ENCODE measurements around the gene CAMTA1. TPM values are rescaled to one million over a fixed set of nuclear protein-coding genes. Genes with fewer than 3 reads are reported as not detected.

Gene CAMTA1
- total RNA-seq, 1 experiment from 2014 or later = 85.2 TPM

GRCh38 chr1:6833804-6834203 is 48.5 kb downstream of the CAMTA1 start:
- no TSS peak for BruUV-seq (replicated peaks)
- Histone ChIP-seq H3K4me1 (ENCODE audit: insufficient read depth, low read length, poor library complexity, severe bottlenecking) (peaks cover 3% of the 10 kb centered on the region), H3K9me3 (ENCODE audit: low read depth, low read length, poor library complexity, severe bottlenecking) (no peaks in the 10 kb centered on the region), H3K27me3 (replicated peaks; ENCODE audit: insufficient read depth, low read depth, low read length, poor library complexity) (no peaks in the 10 kb centered on the region), H3K36me3 (ENCODE audit: insufficient read depth, low read length, poor library complexity, severe bottlenecking) (no peaks in the 10 kb centered on the region), H3K4me3 (ENCODE audit: low read depth, low read length, poor library complexity, severe bottlenecking) (no peak overlapping the region), H3K27ac (ENCODE audit: low read depth, low read length, poor library complexity, severe bottlenecking) (no peak overlapping the region)
- ChIA-PET CTCF (interaction anchor here (0.6 kb wide), 1 partner anchor 75 kb away, joined by 4 read pairs; no protein-coding TSS in a partner anchor), POLR2A (ENCODE audit: low non-redundant PET) (no interaction called here)
- no peak for DNase-seq (ENCODE audit: low spot score)
- TF ChIP-seq EZH2 (IDR thresholded peaks at IDR 0.05; ENCODE audit: borderline replicate concordance, low read depth, low read length, poor library complexity, severe bottlenecking) = no peak
- no peak for TF ChIP-seq CTCF (conservative IDR thresholded peaks at IDR 0.05; ENCODE audit: low read depth, low read length)
- intact Hi-C loops (cut with micrococcal nuclease; ENCODE audit: unreplicated experiment) = no loop called here

- no peaks in the 10 kb centered on the region for H3K27me3 ChIP-seq (replicated peaks; ENCODE audit: insufficient read depth, low read depth, low read length, poor library complexity)
- no peak overlapping the region for H3K27ac ChIP-seq (ENCODE audit: low read depth, low read length, poor library complexity, severe bottlenecking)
- no peaks in the 10 kb centered on the region for H3K9me3 ChIP-seq (ENCODE audit: low read depth, low read length, poor library complexity, severe bottlenecking)
- POLR2A ChIA-PET (ENCODE audit: low non-redundant PET) = no interaction called here
- CTCF ChIA-PET = interaction anchor here (0.6 kb wide), 1 partner anchor 75 kb away, joined by 4 read pairs; no protein-coding TSS in a partner anchor
- H3K4me1 ChIP-seq (ENCODE audit: insufficient read depth, low read length, poor library complexity, severe bottlenecking) = peaks cover 3% of the 10 kb centered on the region
- no TSS peak for BruUV-seq (replicated peaks)
- no peaks in the 10 kb centered on the region for H3K36me3 ChIP-seq (ENCODE audit: insufficient read depth, low read length, poor library complexity, severe bottlenecking)
- intact Hi-C loops (cut with micrococcal nuclease; ENCODE audit: unreplicated experiment) = no loop called here
- TF ChIP-seq CTCF (conservative IDR thresholded peaks at IDR 0.05; ENCODE audit: low read depth, low read length) (no peak), EZH2 (IDR thresholded peaks at IDR 0.05; ENCODE audit: borderline replicate concordance, low read depth, low read length, poor library complexity, severe bottlenecking) (no peak)
- no peak for DNase-seq (ENCODE audit: low spot score)
- no peak overlapping the region for H3K4me3 ChIP-seq (ENCODE audit: low read depth, low read length, poor library complexity, severe bottlenecking)
Observed at GRCh38 chr1:6834366-6834765, 49.1 kb downstream of the CAMTA1 start.

- DNase-seq (ENCODE audit: low spot score) = no peak
- Histone ChIP-seq H3K4me1 (ENCODE audit: insufficient read depth, low read length, poor library complexity, severe bottlenecking) (peaks cover 3% of the 10 kb centered on the region), H3K27me3 (replicated peaks; ENCODE audit: insufficient read depth, low read depth, low read length, poor library complexity) (no peaks in the 10 kb centered on the region), H3K36me3 (ENCODE audit: insufficient read depth, low read length, poor library complexity, severe bottlenecking) (no peaks in the 10 kb centered on the region), H3K9me3 (ENCODE audit: low read depth, low read length, poor library complexity, severe bottlenecking) (no peaks in the 10 kb centered on the region), H3K27ac (ENCODE audit: low read depth, low read length, poor library complexity, severe bottlenecking) (no peak overlapping the region), H3K4me3 (ENCODE audit: low read depth, low read length, poor library complexity, severe bottlenecking) (no peak overlapping the region)
- ChIA-PET CTCF (no interaction called here), POLR2A (ENCODE audit: low non-redundant PET) (interaction anchor here (0.5 kb wide), 1 partner anchor 55 kb away, joined by 3 read pairs; no protein-coding TSS in a partner anchor)
- no TSS peak for BruUV-seq (replicated peaks)
- intact Hi-C loops (cut with micrococcal nuclease; ENCODE audit: unreplicated experiment) = no loop called here
- TF ChIP-seq CTCF (conservative IDR thresholded peaks at IDR 0.05; ENCODE audit: low read depth, low read length) (no peak), EZH2 (IDR thresholded peaks at IDR 0.05; ENCODE audit: borderline replicate concordance, low read depth, low read length, poor library complexity, severe bottlenecking) (no peak)
Observed at GRCh38 chr1:6835139-6835538, 49.9 kb downstream of the CAMTA1 start.

Data from A673 (cell line).